Occipital lobe (tissue), 2 donors: Measurements from ENCODE around the gene SGMS1. TPM values are rescaled to one million over a fixed set of nuclear protein-coding genes. Genes with fewer than 3 reads are reported as not detected.
A peak's percentile ranks its signal among the peaks of the same experiment; 100 is the strongest.
"Not testable (repeated sequence)": the region's sequence is repeated elsewhere in the genome, so short reads cannot be mapped to it uniquely, and the experiment has no call there.

Experiments
- DNase-seq: peaks from one replicate; lab custom pipeline; 2025; lab: John Stamatoyannopoulos, UW
- total RNA-seq: library from RNA; depleted of rRNA; stranded (reverse); fragments of >200 nt; gene quantifications from one replicate; pipeline ENCODE4 v1.2.3, GENCODE V29; 2014

Gene SGMS1
- total RNA-seq, 1 donor from 2014 or later, result 46.5 TPM

- no peak for DNase-seq
Observed at GRCh38 chr10:50511492-50512213, 112.1 kb downstream of the SGMS1 start.

GRCh38 chr10:50510517-50511473, 113.0 kb downstream of the SGMS1 start:
- no peak for DNase-seq

GRCh38 chr10:50508315-50509051, 115.3 kb downstream of the SGMS1 start:
- DNase-seq, result no peak

GRCh38 chr10:50506861-50507573, 116.7 kb downstream of the SGMS1 start:
- DNase-seq, result peak; percentile 50

GRCh38 chr10:50504389-50504788, 119.4 kb downstream of the SGMS1 start:
- no peak for DNase-seq

GRCh38 chr10:50503661-50504320, 120.0 kb downstream of the SGMS1 start:
- no peak for DNase-seq

GRCh38 chr10:50503156-50503555, 120.6 kb downstream of the SGMS1 start:
- not testable (repeated sequence) for DNase-seq

GRCh38 chr10:50501924-50502452, 121.8 kb downstream of the SGMS1 start:
- no peak for DNase-seq

GRCh38 chr10:50501478-50501877, 122.3 kb downstream of the SGMS1 start:
- no peak for DNase-seq

GRCh38 chr10:50498465-50498864, 125.3 kb downstream of the SGMS1 start:
- no peak for DNase-seq

- DNase-seq, result no peak
Observed at GRCh38 chr10:50497758-50498157, 126.0 kb downstream of the SGMS1 start.

GRCh38 chr10:50496228-50496627, 127.5 kb downstream of the SGMS1 start:
- no peak for DNase-seq

- DNase-seq, result no peak
Observed at GRCh38 chr10:50490241-50490640, 133.5 kb downstream of the SGMS1 start.

GRCh38 chr10:50484550-50484949, 139.2 kb downstream of the SGMS1 start:
- DNase-seq, result not testable (repeated sequence)

- no peak for DNase-seq
Observed at GRCh38 chr10:50480054-50481007, 143.4 kb downstream of the SGMS1 start.

GRCh38 chr10:50477287-50478203, 146.2 kb downstream of the SGMS1 start:
- DNase-seq, result no peak

GRCh38 chr10:50473756-50474155, 150.0 kb downstream of the SGMS1 start:
- no peak for DNase-seq

- DNase-seq, result no peak
Observed at GRCh38 chr10:50472914-50473313, 150.8 kb downstream of the SGMS1 start.
